HG03571 (cell line): ENCODE results near the gene MAP3K15.
"Not testable (repeated sequence)": the region's sequence is repeated elsewhere in the genome, so short reads cannot be mapped to it uniquely, and the experiment has no call there.

ENCODE experiments used
- ATAC-seq: cut with Tn5 transposase; IDR thresholded peaks from one replicate; pipeline ENCODE4 v1.9.1; 2021; ENCODE audit not compliant: unreplicated experiment

The MAP3K15 gene

DNA sequence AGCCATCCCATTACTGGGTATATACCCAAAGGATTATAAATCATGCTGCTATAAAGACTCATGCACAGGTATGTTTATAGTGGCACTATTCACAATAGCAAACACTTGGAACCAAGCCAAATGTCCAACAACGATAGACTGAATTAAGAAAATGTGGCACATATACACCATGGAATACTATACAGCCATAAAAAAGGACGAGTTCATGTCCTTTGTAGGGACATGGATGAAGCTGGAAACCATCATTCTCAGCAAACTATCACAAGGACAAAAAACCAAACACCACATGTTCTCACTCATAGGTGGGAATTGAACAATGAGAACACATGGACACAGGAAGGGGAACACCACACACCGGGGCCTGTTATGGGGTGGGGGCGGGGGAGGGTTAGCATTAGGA lies 92.6 kb downstream of the MAP3K15 start:
- not testable (repeated sequence) for ATAC-seq

DNA sequence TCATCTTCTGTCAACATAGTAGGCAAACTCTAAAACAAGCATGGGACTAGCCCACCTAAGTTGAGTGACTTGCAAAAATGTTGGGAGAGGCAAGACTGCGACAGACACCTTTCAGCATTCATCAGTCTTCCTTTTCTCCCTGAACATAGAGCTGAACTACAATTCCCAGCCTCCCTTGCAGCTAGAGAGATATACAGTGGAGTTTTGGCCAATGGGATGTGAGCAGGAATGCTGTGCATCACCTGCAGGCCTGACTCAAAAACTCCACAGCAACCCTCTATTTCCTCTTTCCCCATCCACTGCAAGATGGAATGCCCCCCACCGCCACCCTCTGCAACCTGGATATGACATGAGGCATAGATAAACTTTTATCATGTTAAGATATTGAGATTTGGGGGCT lies 105.0 kb downstream of the MAP3K15 start:
- ATAC-seq: no peak

DNA sequence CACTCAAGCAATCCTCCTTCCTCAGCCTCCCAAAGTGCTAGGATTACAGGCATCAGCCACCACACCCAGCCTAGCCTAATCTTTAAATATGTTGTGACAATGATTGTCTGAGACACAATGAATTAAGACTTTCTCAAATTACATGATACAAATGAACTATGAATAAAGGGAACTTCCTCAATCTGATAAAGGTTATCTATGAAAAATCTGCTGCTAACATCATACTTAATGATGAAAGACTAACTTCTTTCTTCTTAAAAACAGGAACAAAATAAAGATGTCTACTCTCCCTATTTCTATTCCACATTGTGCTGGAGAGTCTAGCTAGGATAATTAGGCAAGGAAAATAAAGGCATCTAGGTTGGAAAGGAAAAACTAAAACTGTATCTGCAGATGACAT lies 111.6 kb downstream of the MAP3K15 start:
- ATAC-seq: no peak

DNA sequence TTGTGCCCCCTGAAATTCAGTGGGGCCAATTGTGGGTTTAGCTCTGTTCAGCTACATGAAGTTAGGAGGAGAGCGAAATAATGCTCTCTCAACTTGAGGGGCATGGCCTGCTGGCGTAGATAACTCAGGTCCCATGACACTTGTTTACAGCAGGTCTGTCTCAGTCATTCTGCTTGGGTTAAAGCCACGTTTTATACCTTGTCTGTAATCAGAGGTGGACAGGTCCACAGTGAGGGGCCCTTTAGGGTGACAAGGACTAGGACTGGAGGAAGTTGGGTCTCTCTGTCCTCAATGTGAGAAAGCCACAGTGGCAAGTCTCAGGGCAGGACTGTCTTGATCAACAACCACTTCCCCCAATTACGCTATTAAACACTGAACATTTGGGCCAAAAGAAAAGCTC lies 122.6 kb downstream of the MAP3K15 start:
- no peak for ATAC-seq

DNA sequence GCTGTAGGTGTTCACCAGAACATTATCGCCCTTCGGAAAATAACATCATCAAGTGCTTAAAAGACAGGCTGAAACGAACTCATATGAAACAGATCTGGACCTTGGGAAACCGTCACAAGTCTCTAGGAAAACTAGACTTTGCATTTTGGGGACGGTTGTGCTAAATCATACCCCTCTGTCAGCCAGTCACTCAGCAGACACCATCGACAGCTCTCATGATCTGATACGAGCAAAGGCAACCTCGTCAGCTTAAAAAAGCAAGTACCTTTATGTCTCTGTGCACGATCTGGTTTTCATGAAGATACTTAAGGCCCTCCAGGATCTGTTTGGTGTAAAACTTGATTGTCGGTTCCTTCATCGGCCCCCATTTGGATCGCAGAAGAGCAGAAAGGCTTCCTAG lies 123.2 kb downstream of the MAP3K15 start:
- ATAC-seq: no peak

DNA sequence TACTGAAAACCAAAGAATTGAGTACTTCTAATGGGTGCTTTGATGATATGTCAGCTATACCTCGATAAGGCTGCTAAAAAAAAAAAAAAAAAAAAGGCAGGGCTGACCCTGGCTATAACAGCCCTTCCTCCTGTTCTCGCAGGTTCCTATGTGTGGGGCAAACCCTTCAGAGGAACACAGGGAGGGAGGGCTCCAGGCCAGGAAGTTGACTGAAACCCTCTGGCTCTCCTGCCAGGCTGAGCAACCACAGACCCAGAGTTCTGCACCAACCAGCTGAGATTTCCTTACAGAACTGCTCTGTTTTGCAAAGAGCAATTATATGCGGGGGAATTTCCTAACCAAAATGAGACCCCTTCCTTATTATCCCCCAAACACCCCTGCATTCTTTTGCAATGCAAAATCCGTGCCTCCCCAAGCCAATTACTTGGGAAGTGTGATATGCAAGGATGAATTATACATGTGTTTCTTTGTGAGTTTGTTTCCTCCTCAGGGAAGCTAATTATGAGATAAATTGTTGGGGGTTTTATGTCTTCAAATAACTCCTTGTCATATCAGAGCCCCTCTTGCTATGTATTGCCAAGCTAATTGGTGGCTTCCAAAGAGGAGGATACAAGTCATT lies 126.0 kb downstream of the MAP3K15 start:
- no peak for ATAC-seq

DNA sequence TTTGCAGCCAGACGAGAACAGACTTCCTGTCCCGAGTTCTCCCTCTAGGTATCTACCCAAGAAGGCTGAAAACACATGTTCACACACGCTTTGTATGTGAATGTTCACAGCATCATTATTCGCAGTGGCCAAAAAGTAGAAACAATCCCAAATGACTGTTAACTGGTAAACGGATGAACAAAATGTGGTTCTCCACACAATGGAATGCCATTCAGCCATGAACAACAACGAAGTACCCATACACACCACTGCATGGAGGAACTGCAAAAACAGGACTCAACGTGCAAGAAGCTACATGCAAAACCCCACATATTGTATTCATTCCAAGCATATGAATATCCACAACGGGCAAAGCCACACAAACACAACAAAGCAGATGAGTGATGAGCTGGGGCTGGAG lies 126.6 kb downstream of the MAP3K15 start:
- ATAC-seq: no peak

DNA sequence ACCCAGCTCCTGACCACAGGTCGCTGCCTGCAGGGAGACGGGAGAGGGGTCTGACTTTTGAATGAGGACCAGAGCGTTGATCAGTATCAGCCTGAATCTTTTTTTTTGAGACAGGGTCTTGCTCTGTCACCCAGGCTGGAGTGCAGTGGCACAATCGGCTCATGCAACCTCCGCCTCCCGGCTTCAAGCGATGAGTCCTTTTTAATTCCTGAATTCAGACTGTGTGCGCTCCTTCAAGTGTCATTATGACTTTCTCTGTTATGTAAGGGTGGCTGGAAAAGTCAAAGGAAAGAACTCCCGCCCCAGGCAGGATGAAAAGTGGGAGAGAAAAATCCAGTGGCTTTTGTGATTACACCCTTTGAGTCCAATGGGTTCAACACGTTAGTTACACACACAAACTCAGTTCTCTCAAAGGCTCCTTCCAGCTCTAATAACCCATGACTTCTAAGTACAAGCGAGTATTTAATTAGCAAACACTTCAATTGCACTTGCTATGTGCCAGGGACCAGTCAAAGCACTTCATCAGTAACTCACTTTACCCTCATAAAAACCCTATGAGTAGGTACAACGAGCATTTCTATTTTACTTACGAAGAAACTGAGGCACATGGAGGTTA lies 127.1 kb downstream of the MAP3K15 start:
- no peak for ATAC-seq

DNA sequence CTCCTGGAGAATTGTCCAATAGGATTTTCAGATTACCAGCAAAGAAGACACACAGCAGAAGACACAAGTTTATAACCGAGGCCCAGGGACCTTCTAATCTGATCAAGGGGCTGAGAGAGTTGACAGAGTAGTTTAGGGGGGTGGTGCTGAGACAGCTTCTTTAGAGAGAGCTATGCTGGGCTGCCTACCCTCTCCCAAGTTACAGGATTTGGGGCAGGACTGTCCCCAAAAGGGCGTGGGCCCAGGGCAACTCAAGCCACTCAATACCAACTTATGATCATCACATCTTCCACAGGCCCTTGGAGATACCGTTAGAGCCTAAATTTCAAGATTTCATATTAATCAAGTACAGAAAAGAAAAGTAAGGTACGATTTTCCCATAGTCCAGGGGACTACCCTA lies 128.6 kb downstream of the MAP3K15 start:
- no peak for ATAC-seq

DNA sequence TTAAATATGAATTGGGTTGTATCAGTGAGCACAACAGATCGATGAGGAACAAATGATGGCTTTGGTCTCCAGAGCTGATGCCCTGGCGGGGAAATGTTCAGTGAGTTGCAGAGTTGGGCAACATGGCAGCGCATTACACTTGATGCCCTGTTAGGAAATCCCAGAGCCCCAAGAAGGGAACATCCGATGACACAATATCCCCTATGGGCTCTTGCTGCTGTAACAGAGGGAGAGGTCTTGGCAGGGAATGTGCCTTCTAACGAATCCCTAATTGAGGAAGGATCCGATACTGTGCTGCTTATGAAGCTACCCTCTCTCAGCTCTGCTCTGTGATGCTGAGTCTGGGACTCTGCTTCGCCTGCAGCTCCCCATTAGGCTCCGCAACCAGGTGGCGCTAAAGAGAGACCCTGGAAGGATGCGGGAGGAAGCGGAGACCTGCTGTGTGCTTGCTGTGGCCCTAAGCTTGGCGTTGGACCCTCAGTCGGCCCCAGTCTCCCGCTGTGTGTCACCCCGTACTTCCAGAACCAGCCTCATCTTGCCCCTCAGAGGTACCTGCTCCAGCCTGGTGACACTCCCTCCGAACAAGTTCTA lies 132.7 kb downstream of the MAP3K15 start:
- ATAC-seq: no peak

DNA sequence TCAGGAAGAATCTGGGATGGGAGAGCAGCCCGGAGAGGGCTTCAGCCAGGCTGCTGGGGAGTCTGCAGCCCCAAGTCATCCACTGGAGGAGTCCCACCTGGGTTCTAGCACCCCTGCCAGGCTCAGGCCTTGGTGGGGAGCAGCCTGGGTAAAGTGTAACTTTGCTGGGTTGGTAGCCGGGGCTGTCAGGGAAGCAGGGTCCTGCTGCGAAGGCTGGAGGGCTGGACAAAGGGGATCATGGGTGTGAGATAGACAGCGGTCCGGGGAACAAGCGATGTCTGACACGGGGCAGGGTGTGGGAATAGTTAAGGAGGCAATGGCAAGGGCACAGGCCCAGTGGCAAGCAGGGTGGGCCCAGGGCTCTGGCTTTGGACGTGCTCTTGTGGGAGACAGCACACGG lies 134.0 kb downstream of the MAP3K15 start:
- no peak for ATAC-seq

DNA sequence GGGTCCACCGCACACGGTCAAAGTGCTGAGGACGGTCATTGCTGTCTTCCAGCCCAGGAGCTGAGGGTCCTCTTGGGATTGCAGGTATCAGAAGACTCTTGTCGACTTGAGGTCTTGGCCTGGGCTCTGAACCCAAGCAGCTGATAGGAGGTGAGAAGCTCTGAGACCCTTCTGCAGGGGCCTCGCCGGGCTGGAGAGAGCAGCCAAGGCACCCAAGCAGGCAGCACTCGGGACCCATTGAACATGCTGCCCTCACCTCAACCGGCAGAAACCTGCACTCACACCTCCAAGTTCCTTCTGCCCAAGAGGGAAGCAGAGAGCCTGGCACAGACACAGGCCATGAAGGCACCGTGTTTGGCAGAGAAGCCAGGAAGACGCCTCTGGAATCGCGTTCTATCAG lies 137.5 kb downstream of the MAP3K15 start:
- no peak for ATAC-seq

DNA sequence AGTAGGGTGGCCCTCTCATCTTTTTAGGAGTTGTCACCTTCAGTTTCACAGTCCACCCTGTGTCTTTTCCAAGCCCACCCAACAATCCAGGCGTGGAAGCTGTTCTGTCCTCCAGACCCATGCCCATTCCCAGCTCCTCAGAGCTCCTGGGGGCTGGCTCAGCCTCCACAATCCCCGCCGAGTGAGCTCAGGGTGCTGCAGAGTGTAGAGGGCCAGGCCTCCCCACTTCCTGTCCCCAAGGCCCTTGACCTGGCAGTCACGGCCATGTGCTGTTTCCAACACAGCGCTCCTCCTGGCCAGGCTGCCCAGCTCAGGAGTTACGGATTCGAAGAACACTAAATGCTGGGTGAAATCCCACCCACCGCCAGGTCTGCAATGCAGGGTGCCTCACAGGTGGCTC lies 139.8 kb downstream of the MAP3K15 start:
- ATAC-seq: no peak

DNA sequence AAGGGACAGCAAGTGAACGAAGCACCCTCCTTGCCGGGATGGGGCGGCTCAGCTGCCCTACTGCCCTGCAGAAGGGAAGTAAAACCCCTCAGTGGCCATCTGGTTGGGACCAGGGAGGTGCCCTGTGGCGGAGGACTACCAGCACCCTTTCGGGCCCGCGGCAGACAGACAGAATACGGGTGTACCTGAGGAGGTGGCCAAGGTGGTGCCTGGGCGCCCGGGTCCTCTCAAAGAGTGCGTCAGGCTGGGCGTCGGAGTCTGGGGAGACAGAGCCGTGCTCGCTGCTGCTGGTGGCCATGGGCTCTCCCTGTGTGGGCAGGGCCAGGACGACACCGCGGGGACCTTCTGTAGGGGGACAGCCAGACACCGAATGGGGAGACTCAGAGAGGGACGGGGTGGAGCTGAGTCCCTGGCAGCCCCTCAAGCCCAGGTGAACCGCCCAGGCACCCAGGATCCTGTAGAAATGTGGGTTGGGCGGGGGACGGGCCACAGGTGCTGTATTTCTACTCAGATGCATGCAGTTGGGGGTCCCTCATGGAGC lies 141.9 kb downstream of the MAP3K15 start:
- no peak for ATAC-seq

DNA sequence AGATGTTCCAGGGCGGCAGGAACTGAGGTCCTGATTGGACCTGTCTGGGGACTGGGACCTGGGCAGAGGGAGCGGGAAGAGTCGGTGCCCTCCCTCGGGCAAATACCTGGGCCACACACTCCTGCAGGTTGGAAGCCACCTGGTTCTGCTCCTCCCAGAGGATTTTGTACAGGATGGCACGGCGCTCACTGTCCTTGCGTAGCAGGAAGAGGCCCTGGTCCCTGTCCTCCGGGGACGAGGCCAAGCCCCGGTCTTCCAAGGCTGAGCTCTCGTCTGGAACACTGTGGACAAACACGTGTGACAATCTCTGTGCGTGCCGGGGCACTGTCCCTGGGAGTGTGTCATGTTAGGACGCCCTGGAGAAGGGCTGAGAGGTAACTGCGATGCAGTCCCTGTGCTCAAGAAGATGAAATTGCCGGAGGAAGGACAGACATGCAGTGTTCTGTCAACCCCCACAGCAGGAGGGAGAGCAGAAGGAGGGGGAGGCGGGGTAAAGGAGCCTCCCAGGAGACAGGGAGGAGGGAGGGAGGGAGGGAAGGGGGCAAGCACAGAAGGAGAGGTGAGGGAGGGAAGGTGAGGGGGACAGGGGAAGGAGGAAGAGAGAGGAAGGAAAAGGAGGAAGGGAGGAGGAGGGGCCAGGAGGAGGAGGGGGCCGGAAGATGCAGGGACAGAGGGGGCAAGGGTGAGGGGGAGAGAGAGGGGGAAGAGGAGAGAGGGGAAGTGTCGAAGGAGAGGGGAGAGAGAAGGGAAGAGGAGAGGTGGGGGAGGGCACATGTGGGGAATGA lies 142.6 kb downstream of the MAP3K15 start:
- ATAC-seq: no peak

DNA sequence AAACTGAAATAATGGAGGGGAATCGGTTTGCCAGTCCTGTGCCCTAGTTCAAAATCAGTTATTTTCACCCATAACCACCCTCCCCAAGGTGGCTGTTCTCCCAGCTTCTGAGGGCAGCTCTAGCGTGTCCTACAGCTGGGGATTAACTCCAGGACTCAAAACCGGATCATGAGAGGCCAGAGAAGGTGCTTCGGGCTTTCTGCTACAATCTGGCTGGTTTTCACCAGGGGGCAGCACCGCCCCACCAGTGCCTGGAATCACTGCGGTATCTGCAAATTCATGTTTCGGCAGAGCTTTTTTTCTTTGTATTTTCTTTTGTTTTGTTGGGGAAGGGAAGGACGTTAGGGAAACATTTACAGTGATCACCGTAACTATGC lies 143.2 kb downstream of the MAP3K15 start:
- no peak for ATAC-seq

DNA sequence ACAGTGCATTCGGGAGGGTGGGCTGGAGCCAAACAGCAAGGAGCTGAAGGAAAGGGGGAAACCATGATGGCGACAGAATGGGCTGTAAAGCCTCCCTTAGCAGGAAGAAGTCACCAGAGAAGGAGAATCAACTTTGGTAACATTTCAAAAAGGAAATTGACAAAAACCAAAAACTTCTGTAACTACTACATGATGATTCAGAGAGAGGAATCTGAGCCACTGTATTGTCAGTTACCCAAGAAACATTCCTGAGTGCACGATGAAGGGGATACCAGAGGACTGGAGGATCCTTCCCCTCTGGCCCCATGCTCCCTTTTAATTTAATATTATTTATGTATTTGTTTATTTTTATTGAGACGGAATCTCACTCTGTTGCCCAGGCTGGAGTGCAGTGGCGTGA lies 145.2 kb downstream of the MAP3K15 start:
- no peak for ATAC-seq

DNA sequence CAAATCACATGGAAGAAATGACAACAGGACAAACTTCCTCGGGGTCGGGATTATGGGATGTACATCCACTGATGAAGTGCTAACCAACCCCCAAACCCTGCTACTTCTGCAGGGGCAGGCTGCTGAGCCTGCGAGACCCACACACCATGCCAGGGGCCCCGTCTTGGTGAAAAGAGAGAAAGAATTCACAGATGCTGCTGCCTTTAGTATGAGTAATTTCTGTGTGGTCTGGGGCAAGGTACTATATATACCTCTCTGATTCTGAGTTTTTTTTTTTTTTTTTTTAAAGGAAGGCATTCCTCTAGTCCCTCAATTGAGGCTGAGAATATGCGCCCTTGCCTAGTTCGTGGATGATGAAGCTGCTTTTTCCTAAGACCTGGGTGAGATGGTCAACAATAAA lies 146.7 kb downstream of the MAP3K15 start:
- no peak for ATAC-seq

DNA sequence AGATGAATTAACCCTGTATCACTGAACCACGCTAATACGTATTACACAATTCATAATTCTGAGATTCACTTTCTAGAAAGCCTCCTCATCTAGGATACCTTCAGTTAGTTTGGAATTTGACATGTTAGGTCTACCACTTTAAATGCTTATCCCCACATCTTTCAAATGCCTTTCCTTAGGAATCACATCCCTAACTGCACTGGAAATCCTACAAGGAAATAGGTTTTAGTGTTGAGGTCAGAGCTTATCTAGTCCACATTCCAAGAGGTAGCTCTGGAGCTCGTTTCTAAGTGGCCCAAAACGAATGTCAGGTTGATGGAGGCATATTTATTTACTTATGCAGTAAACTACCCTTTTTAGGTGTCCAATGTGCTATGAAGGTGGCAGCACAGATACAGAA lies 153.6 kb downstream of the MAP3K15 start:
- no peak for ATAC-seq

DNA sequence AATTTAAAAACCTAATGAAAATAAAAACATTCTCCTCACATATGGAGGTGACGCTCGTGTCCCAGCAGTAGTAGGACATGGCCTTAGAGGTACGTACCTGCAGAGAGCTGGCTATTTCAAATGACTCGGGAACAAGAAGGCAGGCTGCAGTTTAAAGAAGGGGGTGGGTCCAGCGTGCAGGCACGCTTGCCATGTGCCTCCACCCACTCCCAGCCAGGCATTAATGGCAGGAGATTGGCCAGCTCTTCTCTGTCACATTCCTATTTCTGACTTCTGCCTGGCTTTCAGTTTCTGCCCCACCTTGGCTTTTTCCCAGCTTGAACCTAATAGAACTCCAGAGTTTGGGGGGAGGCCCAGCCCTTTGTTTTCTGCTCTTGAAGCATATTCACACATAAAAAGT lies 154.4 kb downstream of the MAP3K15 start:
- ATAC-seq: no peak

DNA sequence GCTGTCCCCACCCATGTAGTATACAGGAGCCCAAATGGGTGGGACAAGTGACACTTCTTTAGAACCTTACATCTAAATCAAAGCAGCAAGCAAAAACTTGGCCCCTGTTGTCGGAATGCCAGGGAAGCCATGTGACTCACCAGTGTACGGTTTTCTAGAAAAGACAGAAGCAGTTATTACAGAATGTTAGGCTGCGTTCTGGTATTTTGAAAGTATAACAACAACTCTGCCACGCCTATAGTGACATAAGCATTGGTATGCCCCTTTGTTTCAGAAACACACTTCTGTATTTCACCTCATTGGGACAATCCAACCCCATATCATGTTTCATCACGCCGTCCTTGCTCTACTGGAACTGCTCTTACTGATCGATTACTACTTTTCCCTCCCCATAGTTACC lies 156.8 kb downstream of the MAP3K15 start:
- ATAC-seq: no peak

DNA sequence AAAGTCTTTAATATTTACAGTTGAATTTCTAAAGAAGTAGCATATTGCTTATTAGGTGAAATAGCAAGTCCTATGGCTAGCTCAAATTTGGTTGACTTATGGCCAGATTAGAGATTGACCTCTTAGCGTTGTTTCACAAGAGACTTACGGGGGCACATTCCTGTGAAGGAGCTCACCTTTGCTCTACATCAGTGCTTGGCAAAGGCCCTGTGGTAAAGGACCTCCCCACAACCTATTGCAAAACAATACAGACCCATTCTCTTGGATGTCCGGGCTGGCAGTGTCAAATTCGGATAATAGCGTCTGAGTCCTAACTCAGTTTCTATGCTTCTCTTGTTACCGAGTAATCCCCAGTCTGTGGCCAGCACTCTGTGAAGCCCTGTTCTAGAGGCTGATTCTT lies 160.7 kb downstream of the MAP3K15 start:
- ATAC-seq: no peak
